ENCODE results near the gene KRTAP25-1. TPM values are rescaled to one million over a fixed set of nuclear protein-coding genes. Genes with fewer than 3 reads are reported as not detected.

The KRTAP25-1 gene
- total RNA-seq, 4 donors from 2014 or later: not detected

- no peak overlapping the region for H3K4me3 ChIP-seq
- no peaks in the 10 kb centered on the region for H3K36me3 ChIP-seq
- no peak overlapping the region for H3K27ac ChIP-seq (replicated peaks in 1 of 4)
- peaks cover 0 to 4% (median 0%) of the 10 kb centered on the region in 4 donors for H3K9me3 ChIP-seq
- WGBS: 35% methylated on average over 1 of the region's 1 CpG
- no peak for DNase-seq (ENCODE audit: extremely low spot score)
- no peaks in the 10 kb centered on the region for H3K27me3 ChIP-seq
- TF ChIP-seq POLR2AphosphoS5 (IDR thresholded peaks at IDR 0.05) (no peak), POLR2A (IDR thresholded peaks at IDR 0.05; ENCODE audit: low read depth) (no peak), CTCF (IDR thresholded peaks at IDR 0.05) (no peak), EP300 (IDR thresholded peaks at IDR 0.05) (no peak)
- intact Hi-C loops (cut with DNase I): no loop called here
- H3K4me1 ChIP-seq: no peaks in the 10 kb centered on the region
Measured at GRCh38 chr21:30255679-30256078, 33.6 kb downstream of the KRTAP25-1 start.

GRCh38 chr21:30251781-30252180 is 37.5 kb downstream of the KRTAP25-1 start:
- Histone ChIP-seq H3K4me1 (no peaks in the 10 kb centered on the region), H3K36me3 (no peaks in the 10 kb centered on the region), H3K27ac (replicated peaks in 1 of 4) (no peak overlapping the region), H3K27me3 (no peaks in the 10 kb centered on the region), H3K4me3 (no peak overlapping the region), H3K9me3 (peaks cover 0 to 4% (median 0%) of the 10 kb centered on the region in 4 donors)
- DNase-seq (ENCODE audit: extremely low spot score): no peak
- WGBS: 81% methylated on average over 1 of the region's 1 CpG
- intact Hi-C loops (cut with DNase I): no loop called here
- TF ChIP-seq CTCF (IDR thresholded peaks at IDR 0.05): no peak
- TF ChIP-seq EP300 (IDR thresholded peaks at IDR 0.05): no peak
- TF ChIP-seq POLR2AphosphoS5 (IDR thresholded peaks at IDR 0.05): no peak
- TF ChIP-seq POLR2A (IDR thresholded peaks at IDR 0.05; ENCODE audit: low read depth): no peak

GRCh38 chr21:30249936-30250335 is 39.4 kb downstream of the KRTAP25-1 start:
- no peaks in the 10 kb centered on the region for H3K4me1 ChIP-seq
- intact Hi-C loops (cut with DNase I): no loop called here
- 67% methylated on average over 3 of the region's 3 CpGs for WGBS
- no peaks in the 10 kb centered on the region for H3K36me3 ChIP-seq
- no peak overlapping the region for H3K4me3 ChIP-seq
- TF ChIP-seq POLR2AphosphoS5 (IDR thresholded peaks at IDR 0.05): no peak
- H3K27ac ChIP-seq (replicated peaks in 1 of 4): no peak overlapping the region
- DNase-seq (ENCODE audit: extremely low spot score): no peak
- no peaks in the 10 kb centered on the region for H3K27me3 ChIP-seq
- peaks cover 0 to 4% (median 0%) of the 10 kb centered on the region in 4 donors for H3K9me3 ChIP-seq

- no peaks in the 10 kb centered on the region for H3K27me3 ChIP-seq
- intact Hi-C loops (cut with DNase I): no loop called here
- no peak for TF ChIP-seq POLR2A (IDR thresholded peaks at IDR 0.05; ENCODE audit: low read depth)
- no peak for TF ChIP-seq CTCF (IDR thresholded peaks at IDR 0.05)
- TF ChIP-seq POLR2AphosphoS5 (IDR thresholded peaks at IDR 0.05): no peak
- no peak for TF ChIP-seq EP300 (IDR thresholded peaks at IDR 0.05)
- peaks cover 0 to 4% (median 0%) of the 10 kb centered on the region in 4 donors for H3K9me3 ChIP-seq
- no peak overlapping the region for H3K4me3 ChIP-seq
- no peak overlapping the region for H3K27ac ChIP-seq (replicated peaks in 1 of 4)
- no peak for DNase-seq (ENCODE audit: extremely low spot score)
- no peaks in the 10 kb centered on the region for H3K36me3 ChIP-seq
- WGBS: 84% methylated on average over 9 of the region's 9 CpGs
- no peaks in the 10 kb centered on the region for H3K4me1 ChIP-seq
Measured at GRCh38 chr21:30248844-30249243, 40.5 kb downstream of the KRTAP25-1 start.

- DNase-seq (ENCODE audit: extremely low spot score): no peak
- H3K36me3 ChIP-seq: no peaks in the 10 kb centered on the region
- no peaks in the 10 kb centered on the region for H3K4me1 ChIP-seq
- TF ChIP-seq CTCF (IDR thresholded peaks at IDR 0.05) (no peak), EP300 (IDR thresholded peaks at IDR 0.05) (no peak), POLR2AphosphoS5 (IDR thresholded peaks at IDR 0.05) (no peak), POLR2A (IDR thresholded peaks at IDR 0.05; ENCODE audit: low read depth) (no peak)
- H3K27me3 ChIP-seq: no peaks in the 10 kb centered on the region
- no peaks in the 10 kb centered on the region for H3K9me3 ChIP-seq
- H3K27ac ChIP-seq (replicated peaks in 1 of 4): no peak overlapping the region
- H3K4me3 ChIP-seq: no peak overlapping the region
- intact Hi-C loops (cut with DNase I): no loop called here
Measured at GRCh38 chr21:30245061-30245460, 44.3 kb downstream of the KRTAP25-1 start.
